ENCODE results near the gene ESRRG. TPM values are rescaled to one million over a fixed set of nuclear protein-coding genes. Genes with fewer than 3 reads are reported as not detected.

The ESRRG gene
- total and polyA plus RNA-seq, 2 of the 8 experiments (the other 6 are each of a cell fraction or from before 2014, with no cell fraction given): 0.59 to 1.4 TPM

- TF ChIP-seq EP300 (IDR thresholded peaks at IDR 0.05; ENCODE audit: borderline replicate concordance in 1 of 2, low read depth in 2 of 2, low read length in 2 of 2) (no peak), GTF2F1 (IDR thresholded peaks at IDR 0.05; ENCODE audit: borderline replicate concordance, low read depth, low read length) (no peak), PHF8 (conservative IDR thresholded peaks at IDR 0.05; ENCODE audit: low read depth, low read length) (peak; percentile 33; the same call in 1 of the 2 replicates), ATF3 (IDR thresholded peaks at IDR 0.05; ENCODE audit: insufficient read depth, low read depth, low read length) (no peak), CBX5 (IDR thresholded peaks at IDR 0.05; ENCODE audit: low read depth, low read length) (no peak), HDAC2 (IDR thresholded peaks at IDR 0.05; ENCODE audit: borderline replicate concordance in 1 of 2, low read depth in 2 of 2, low read length in 2 of 2) (0 out of 4 replicates have a peak, but pooled peaks of 1 of the 2 experiments have one; percentile 21), SIN3A (conservative IDR thresholded peaks at IDR 0.05 in 1 of 2, IDR thresholded peaks at IDR 0.05 in 1 of 2; ENCODE audit: low read depth in 1 of 2, low read length in 2 of 2) (peak in 1 of 2 experiments; percentile 21; a peak in 1 of 4 replicates), TAF1 (IDR thresholded peaks at IDR 0.05; ENCODE audit: low read depth, low read length) (peak; percentile 71), FOSL1 (IDR thresholded peaks at IDR 0.05; ENCODE audit: insufficient read depth, low read depth, low read length) (no peak), BRCA1 (IDR thresholded peaks at IDR 0.05; ENCODE audit: low read depth, low read length) (no peak), POLR2A (IDR thresholded peaks at IDR 0.05; ENCODE audit: control extremely low read depth in 1 of 2, low read depth in 2 of 2, low read length in 2 of 2) (peak in 1 of 2 experiments; percentile 56; a peak in 1 of 3 replicates), YY1 (IDR thresholded peaks at IDR 0.05; ENCODE audit: low read depth, low read length) (peak; percentile 54; the same call in 1 of the 2 replicates)
Observed at GRCh38 chr1:216723274-216723780, at the start of gene ESRRG (continued).

Data from H1 (cell line).